B cell (primary cell): ENCODE results near the gene KLHL3.

Source experiments
- EZH2 ChIP-seq: IDR thresholded peaks from 2 replicates; pipeline ENCODE4 v1.6.1; 2012; ENCODE audit warnings: borderline replicate concordance, low read depth, mild to moderate bottlenecking, moderate library complexity, low read length; ENCODE audit not compliant: insufficient read depth, poor library complexity, severe bottlenecking
- TF ChIP-seq, protein P1 (sequence below): fragments of 200-600 bp; IDR thresholded peaks from one replicate; pipeline ENCODE4 v1.8.0; 2022; ENCODE audit warnings: antibody characterized with exemption, mild to moderate bottlenecking

DNA sequence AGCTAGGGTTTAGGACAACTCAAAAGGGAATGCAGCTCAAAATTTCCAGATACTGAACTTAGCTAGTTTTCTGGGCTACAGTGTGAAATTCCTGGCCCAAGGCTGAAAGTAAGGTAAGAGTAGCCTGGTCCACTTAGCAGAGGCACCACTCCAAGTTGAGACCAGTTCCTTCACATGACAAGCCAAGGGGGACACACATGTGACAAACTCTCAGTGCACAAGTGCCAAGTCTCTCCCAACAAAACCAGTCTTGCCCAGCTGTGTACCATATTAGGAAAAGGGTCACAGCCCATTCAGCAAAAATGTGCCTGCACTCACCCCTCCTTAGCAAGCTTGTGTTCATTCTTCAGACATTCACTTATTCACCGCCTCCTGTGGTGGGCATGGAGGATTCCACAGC is 27.8 kb downstream of the KLHL3 start:
- TF ChIP-seq, protein P1, sequence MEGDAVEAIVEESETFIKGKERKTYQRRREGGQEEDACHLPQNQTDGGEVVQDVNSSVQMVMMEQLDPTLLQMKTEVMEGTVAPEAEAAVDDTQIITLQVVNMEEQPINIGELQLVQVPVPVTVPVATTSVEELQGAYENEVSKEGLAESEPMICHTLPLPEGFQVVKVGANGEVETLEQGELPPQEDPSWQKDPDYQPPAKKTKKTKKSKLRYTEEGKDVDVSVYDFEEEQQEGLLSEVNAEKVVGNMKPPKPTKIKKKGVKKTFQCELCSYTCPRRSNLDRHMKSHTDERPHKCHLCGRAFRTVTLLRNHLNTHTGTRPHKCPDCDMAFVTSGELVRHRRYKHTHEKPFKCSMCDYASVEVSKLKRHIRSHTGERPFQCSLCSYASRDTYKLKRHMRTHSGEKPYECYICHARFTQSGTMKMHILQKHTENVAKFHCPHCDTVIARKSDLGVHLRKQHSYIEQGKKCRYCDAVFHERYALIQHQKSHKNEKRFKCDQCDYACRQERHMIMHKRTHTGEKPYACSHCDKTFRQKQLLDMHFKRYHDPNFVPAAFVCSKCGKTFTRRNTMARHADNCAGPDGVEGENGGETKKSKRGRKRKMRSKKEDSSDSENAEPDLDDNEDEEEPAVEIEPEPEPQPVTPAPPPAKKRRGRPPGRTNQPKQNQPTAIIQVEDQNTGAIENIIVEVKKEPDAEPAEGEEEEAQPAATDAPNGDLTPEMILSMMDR: no peak
- no peak for TF ChIP-seq EZH2
